ENCODE measurements around the gene HBE1. TPM values are rescaled to one million over a fixed set of nuclear protein-coding genes. Genes with fewer than 3 reads are reported as not detected.
"Not testable (repeated sequence)": the region's sequence is repeated elsewhere in the genome, so short reads cannot be mapped to it uniquely, and the experiment has no call there.

Gene HBE1
- total RNA-seq, 2 experiments from 2014 or later, result not detected

GRCh38 chr11:5294342-5294995 lies 24.7 kb upstream of the HBE1 start:
- H3K27ac Mint-ChIP-seq; H3K4me3 Mint-ChIP-seq; H3K9me3 Mint-ChIP-seq (ENCODE audit: low read depth); ATAC-seq; intact Hi-C loops (cut with DNase I, micrococcal nuclease); CTCF ChIA-PET; POLR2A ChIA-PET; H3K27me3 Mint-ChIP-seq; DNase-seq; H3K36me3 Mint-ChIP-seq (ENCODE audit: low read depth); H3K4me1 Mint-ChIP-seq: not testable (repeated sequence)

- Mint-ChIP-seq H3K4me3 (no peak overlapping the region), H3K27ac (no peak overlapping the region), H3K4me1 (no peaks in the 10 kb centered on the region), H3K36me3 (ENCODE audit: low read depth) (no peaks in the 10 kb centered on the region), H3K9me3 (ENCODE audit: low read depth) (no peaks in the 10 kb centered on the region), H3K27me3 (peaks cover 5% of the 10 kb centered on the region)
- ChIA-PET POLR2A (no interaction called here), CTCF (no interaction called here)
- ATAC-seq, result no peak
- intact Hi-C loops (cut with DNase I, micrococcal nuclease), result no loop called here
- DNase-seq, result no peak
Measured at GRCh38 chr11:5293028-5293427, 23.3 kb upstream of the HBE1 start.

GRCh38 chr11:5291207-5291838 lies 21.6 kb upstream of the HBE1 start:
- ChIA-PET POLR2A (no interaction called here), CTCF (interaction anchor here (0.5 to 1.2 kb wide), 2 partner anchors 9 to 20 kb away, joined by 4 read pairs; no protein-coding TSS in a partner anchor)
- no peaks in the 10 kb centered on the region for H3K4me1 Mint-ChIP-seq
- no peak overlapping the region for H3K27ac Mint-ChIP-seq
- H3K4me3 Mint-ChIP-seq, result no peak overlapping the region
- no peaks in the 10 kb centered on the region for H3K9me3 Mint-ChIP-seq (ENCODE audit: low read depth)
- DNase-seq, result no peak
- H3K36me3 Mint-ChIP-seq (ENCODE audit: low read depth), result no peaks in the 10 kb centered on the region
- peak; percentile 57 for ATAC-seq
- H3K27me3 Mint-ChIP-seq, result no peaks in the 10 kb centered on the region
- intact Hi-C loops (cut with DNase I, micrococcal nuclease), result loop anchor here (1.0 kb wide), 1 partner anchor 167 kb away; no protein-coding TSS in a partner anchor

GRCh38 chr11:5290106-5290505 lies 20.4 kb upstream of the HBE1 start:
- Mint-ChIP-seq H3K9me3 (ENCODE audit: low read depth) (no peaks in the 10 kb centered on the region), H3K27ac (no peak overlapping the region), H3K4me3 (no peak overlapping the region), H3K27me3 (no peaks in the 10 kb centered on the region), H3K4me1 (no peaks in the 10 kb centered on the region), H3K36me3 (ENCODE audit: low read depth) (no peaks in the 10 kb centered on the region)
- DNase-seq, result no peak
- intact Hi-C loops (cut with DNase I, micrococcal nuclease), result no loop called here
- ATAC-seq, result no peak
- POLR2A ChIA-PET, result no interaction called here
- CTCF ChIA-PET, result interaction anchor here (0.7 to 1.2 kb wide), 2 partner anchors 10 to 91 kb away, joined by 3 to 4 read pairs; no protein-coding TSS in a partner anchor

- Mint-ChIP-seq H3K9me3 (ENCODE audit: low read depth) (no peaks in the 10 kb centered on the region), H3K36me3 (ENCODE audit: low read depth) (no peaks in the 10 kb centered on the region), H3K27me3 (no peaks in the 10 kb centered on the region), H3K27ac (no peak overlapping the region), H3K4me3 (no peak overlapping the region), H3K4me1 (no peaks in the 10 kb centered on the region)
- ChIA-PET CTCF (interaction anchor here (0.7 kb wide), 1 partner anchor 92 kb away, joined by 3 read pairs; no protein-coding TSS in a partner anchor), POLR2A (no interaction called here)
- DNase-seq (no peak), ATAC-seq (no peak)
- intact Hi-C loops (cut with DNase I, micrococcal nuclease), result no loop called here
Measured at GRCh38 chr11:5289696-5290095, 20.0 kb upstream of the HBE1 start.

- CTCF ChIA-PET, result interaction anchor here (0.5 kb wide), 1 partner anchor 620 kb away, joined by 4 read pairs; no protein-coding TSS in a partner anchor
- DNase-seq, result no peak
- intact Hi-C loops (cut with DNase I, micrococcal nuclease), result no loop called here
Measured at GRCh38 chr11:5288906-5289550, 19.3 kb upstream of the HBE1 start.

GRCh38 chr11:5288108-5288905 lies 18.6 kb upstream of the HBE1 start:
- intact Hi-C loops (cut with DNase I, micrococcal nuclease), result no loop called here
- no peaks in the 10 kb centered on the region for H3K4me1 Mint-ChIP-seq
- no peaks in the 10 kb centered on the region for H3K36me3 Mint-ChIP-seq (ENCODE audit: low read depth)
- ChIA-PET CTCF (no interaction called here), POLR2A (no interaction called here)
- no peak overlapping the region for H3K27ac Mint-ChIP-seq
- H3K9me3 Mint-ChIP-seq (ENCODE audit: low read depth), result no peaks in the 10 kb centered on the region
- H3K4me3 Mint-ChIP-seq, result no peak overlapping the region
- ATAC-seq (no peak), DNase-seq (no peak)
- H3K27me3 Mint-ChIP-seq, result no peaks in the 10 kb centered on the region

More at GRCh38 chr11:5288906-5289550, 19.3 kb upstream of the HBE1 start:
- Mint-ChIP-seq H3K27me3 (no peaks in the 10 kb centered on the region), H3K9me3 (ENCODE audit: low read depth) (no peaks in the 10 kb centered on the region), H3K36me3 (ENCODE audit: low read depth) (no peaks in the 10 kb centered on the region), H3K27ac (no peak overlapping the region), H3K4me3 (no peak overlapping the region), H3K4me1 (no peaks in the 10 kb centered on the region)
- ATAC-seq, result no peak
- POLR2A ChIA-PET, result no interaction called here

GRCh38 chr11:5286901-5287300 lies 17.2 kb upstream of the HBE1 start:
- no peaks in the 10 kb centered on the region for H3K27me3 Mint-ChIP-seq
- CTCF ChIA-PET, result no interaction called here
- intact Hi-C loops (cut with DNase I, micrococcal nuclease), result no loop called here
- ATAC-seq (no peak), DNase-seq (no peak)
- no peaks in the 10 kb centered on the region for H3K4me1 Mint-ChIP-seq
- no peaks in the 10 kb centered on the region for H3K9me3 Mint-ChIP-seq (ENCODE audit: low read depth)
- no peak overlapping the region for H3K4me3 Mint-ChIP-seq
- POLR2A ChIA-PET, result no interaction called here
- no peak overlapping the region for H3K27ac Mint-ChIP-seq
- no peaks in the 10 kb centered on the region for H3K36me3 Mint-ChIP-seq (ENCODE audit: low read depth)

GRCh38 chr11:5286351-5286750 lies 16.6 kb upstream of the HBE1 start:
- Mint-ChIP-seq H3K9me3 (ENCODE audit: low read depth) (no peaks in the 10 kb centered on the region), H3K27ac (no peak overlapping the region), H3K36me3 (ENCODE audit: low read depth) (no peaks in the 10 kb centered on the region), H3K4me3 (no peak overlapping the region), H3K27me3 (no peaks in the 10 kb centered on the region), H3K4me1 (no peaks in the 10 kb centered on the region)
- CTCF ChIA-PET, result interaction anchor here (0.6 kb wide), 1 partner anchor 190 kb away, joined by 3 read pairs; no protein-coding TSS in a partner anchor
- POLR2A ChIA-PET, result no interaction called here
- ATAC-seq (no peak), DNase-seq (no peak)
- intact Hi-C loops (cut with DNase I, micrococcal nuclease), result no loop called here

GRCh38 chr11:5285703-5286340 lies 16.1 kb upstream of the HBE1 start:
- no peaks in the 10 kb centered on the region for H3K36me3 Mint-ChIP-seq (ENCODE audit: low read depth)
- DNase-seq (no peak), ATAC-seq (no peak)
- no peak overlapping the region for H3K27ac Mint-ChIP-seq
- H3K4me3 Mint-ChIP-seq, result no peak overlapping the region
- no peaks in the 10 kb centered on the region for H3K4me1 Mint-ChIP-seq
- intact Hi-C loops (cut with DNase I, micrococcal nuclease), result no loop called here
- POLR2A ChIA-PET, result no interaction called here
- CTCF ChIA-PET, result interaction anchor here (0.6 kb wide), 1 partner anchor 190 kb away, joined by 3 read pairs; no protein-coding TSS in a partner anchor
- H3K9me3 Mint-ChIP-seq (ENCODE audit: low read depth), result no peaks in the 10 kb centered on the region
- no peaks in the 10 kb centered on the region for H3K27me3 Mint-ChIP-seq

- Mint-ChIP-seq H3K9me3 (ENCODE audit: low read depth) (no peaks in the 10 kb centered on the region), H3K27me3 (no peaks in the 10 kb centered on the region), H3K4me1 (peaks cover 2% of the 10 kb centered on the region), H3K36me3 (ENCODE audit: low read depth) (no peaks in the 10 kb centered on the region), H3K27ac (no peak overlapping the region), H3K4me3 (no peak overlapping the region)
- POLR2A ChIA-PET, result no interaction called here
- CTCF ChIA-PET, result interaction anchor here (0.7 kb wide), 1 partner anchor 1097 kb away, joined by 3 read pairs; no protein-coding TSS in a partner anchor
- DNase-seq (no peak), ATAC-seq (no peak)
- intact Hi-C loops (cut with DNase I, micrococcal nuclease), result no loop called here
Measured at GRCh38 chr11:5284637-5285036, 14.9 kb upstream of the HBE1 start.

Measured in activated CD4-positive, alpha-beta T cell treated with anti-CD3 and anti-CD28 coated beads for 36 hours (primary cell).